GM18499 (cell line): ENCODE data around the gene ITGA8.
A peak's percentile ranks its signal among the peaks of the same experiment; 100 is the strongest.
"Not testable (repeated sequence)": the region's sequence is repeated elsewhere in the genome, so short reads cannot be mapped to it uniquely, and the experiment has no call there.

Source experiments
- ATAC-seq: cut with Tn5 transposase; IDR thresholded peaks from one replicate; pipeline ENCODE4 v1.9.1; 2021; ENCODE audit warnings: moderate number of reproducible peaks; ENCODE audit not compliant: insufficient read depth, unreplicated experiment

Gene ITGA8

DNA sequence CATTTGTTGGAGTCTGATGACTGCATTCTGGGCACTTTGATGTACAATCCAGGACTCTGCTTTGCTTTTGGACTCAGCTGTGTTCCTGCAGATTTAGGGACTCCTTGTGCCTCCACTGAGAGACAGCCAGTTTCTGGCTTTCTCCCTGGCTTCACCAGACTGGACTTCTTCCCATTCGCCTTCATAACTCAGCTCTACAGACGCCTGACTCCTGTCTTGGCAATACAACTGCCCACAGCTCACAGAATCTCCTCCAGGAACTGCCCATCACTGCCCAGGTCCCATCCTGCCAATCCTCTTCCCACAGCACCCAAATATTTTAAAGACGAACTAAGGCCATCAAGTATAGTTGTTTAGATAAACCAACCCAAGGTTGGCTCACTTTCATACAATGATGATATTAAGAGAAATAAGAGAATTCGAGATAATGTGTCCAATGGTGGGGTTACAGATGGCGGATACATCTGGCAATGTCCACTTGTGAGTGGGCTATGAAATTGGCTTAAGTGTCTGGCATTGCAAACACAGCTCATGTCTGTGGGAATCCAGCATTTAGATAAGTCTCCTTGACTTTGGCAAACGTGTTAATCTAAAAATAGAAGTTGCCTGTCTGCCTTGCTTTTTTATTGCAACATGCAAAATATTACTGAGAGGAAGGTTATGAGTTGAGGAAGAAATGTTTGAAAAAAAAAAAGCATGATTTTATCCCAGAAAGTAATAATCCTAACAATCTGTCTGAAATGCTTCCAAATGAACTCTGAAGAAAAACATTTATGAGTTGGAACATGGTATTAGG, 95.1 kb downstream of the ITGA8 start:
- no peak for ATAC-seq

DNA sequence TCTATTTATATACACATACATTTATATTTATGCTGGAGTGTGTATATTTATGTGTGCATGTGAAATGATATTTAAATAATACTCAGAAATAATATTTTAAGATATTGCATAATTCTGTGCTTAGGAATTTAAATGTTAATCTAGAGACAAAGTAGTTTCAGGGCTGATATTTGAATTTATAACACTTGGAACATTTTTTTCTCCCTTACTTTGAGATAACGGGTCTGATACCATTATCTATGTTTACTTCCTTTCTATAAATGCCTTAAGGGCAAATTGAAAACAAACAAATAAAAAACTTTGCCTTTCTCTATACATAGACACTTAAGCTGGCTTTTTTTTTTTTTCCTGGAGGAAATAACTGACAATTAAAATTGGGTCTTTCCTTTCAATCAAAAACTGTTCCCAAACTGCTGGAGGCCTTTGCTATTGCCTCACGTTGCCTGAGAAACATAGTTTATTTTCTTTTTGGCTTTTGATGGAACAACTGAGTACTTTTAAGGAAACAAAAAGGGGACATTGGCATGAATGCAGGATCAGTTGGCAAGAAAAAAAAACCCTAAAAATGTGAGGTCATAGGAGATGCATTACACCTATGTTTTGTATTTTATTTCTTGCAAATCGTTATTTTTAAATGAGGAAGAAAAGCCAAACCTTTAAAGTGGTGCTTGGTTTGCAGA, 98.7 kb downstream of the ITGA8 start:
- ATAC-seq = no peak

DNA sequence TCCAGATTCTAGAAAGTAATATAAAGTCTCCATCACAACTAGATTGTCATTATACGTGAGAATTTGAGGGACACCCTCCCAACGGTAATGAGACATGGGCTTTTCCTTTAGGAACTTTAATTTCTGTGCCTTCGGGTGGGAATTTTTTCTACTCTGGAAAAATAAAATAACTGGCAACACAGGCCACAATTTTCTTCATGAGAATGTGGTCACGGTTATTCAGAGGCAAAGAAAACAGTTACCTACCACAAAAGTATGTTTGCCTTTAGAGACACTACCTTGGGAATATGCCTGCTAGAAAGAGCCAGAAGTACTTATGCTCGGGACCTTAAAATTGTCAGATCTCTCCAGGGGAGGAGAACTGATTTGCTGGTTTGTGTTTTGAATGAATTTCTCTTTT, 99.4 kb downstream of the ITGA8 start:
- ATAC-seq = no peak

DNA sequence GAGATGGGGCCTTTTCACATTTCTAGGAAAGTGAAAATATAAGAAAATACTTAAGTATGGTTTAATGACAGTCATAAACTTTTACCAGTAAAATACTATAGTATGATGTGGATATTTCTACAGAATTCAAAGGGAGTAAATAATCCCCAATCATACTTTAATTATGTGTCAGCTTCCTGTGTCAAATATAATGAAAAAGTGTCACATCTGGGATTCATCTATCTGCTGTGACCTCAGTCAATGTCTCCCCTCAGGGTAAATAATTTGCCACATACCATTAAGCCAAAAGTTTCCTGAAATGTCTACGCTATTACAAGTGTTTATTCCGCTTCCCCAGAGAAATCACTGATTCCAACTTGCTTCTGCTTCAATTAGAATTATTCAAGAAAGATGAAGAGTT, 110.5 kb downstream of the ITGA8 start:
- ATAC-seq = no peak

DNA sequence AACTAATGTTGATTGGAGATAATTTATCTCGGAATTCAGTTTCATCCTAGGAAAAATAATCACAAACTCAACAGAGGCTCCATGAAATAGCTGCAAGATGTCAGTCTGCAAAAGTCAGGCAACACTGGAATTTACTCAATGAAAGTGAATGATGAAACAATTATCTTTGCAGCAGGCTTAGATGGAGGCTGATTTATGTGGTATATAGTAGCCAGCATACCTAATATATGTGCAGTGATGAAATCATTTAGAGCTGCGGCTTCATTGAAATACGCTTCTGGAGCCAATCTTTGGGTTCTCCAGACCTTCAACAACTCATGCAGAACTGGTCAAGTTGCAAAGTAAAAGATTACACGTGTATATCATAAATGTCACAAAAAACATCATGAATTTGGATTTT, 113.3 kb downstream of the ITGA8 start:
- ATAC-seq = no peak

DNA sequence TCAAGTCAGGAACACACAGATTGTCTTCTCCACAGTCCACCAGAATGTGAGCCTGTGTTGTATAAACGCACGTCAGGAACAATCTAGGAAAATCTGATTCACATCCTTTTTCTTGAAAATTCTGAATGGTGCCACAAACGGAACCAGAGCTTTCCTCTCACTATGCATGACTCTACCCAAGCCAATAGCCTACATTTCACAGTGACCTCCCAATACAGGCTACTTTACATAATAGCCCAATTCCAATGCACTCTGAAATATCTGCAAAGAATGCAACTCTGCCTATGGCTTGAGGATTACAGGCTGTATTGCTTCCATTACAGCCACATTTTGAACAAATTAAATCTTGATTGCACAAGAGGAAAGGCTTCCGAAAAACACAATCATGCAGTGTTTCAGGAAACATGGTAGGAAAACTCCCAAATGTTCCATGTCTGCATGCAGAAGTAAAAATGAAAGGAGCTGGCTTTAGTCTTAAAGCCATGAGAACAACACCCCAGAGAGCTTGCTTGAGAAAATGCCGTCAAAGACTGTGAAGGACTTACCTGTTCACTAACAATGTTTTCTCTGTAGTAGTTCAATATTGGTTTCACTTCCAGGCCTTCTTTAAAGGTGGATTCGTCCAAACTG, 113.9 kb downstream of the ITGA8 start:
- ATAC-seq = no peak

DNA sequence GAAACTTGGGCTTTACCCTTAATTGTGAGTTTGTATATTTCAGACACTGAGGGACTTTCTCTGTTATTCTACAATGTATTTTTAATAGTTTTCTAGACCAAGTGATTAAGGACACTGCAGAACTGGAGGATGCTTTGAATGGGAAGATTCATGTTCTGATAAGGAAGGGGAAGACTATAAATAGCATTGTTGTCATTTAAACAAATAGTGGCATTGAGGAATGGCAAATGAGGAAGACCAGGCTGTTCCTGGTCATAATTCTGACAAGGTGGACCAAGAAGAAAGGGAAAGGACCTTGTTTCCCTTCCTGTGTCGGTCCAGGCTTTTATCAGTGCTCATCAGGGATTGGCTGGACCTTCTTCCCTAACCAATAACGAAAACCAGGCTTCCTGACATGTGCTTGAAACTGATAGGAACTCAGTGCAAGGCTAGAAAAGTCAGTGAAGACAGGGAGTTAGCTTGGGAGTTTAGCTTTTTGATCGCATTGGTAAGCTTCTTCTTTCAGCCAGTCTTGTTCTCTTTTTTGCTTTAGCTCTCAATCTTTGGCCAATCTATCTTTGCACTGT, 116.2 kb downstream of the ITGA8 start:
- ATAC-seq = no peak

DNA sequence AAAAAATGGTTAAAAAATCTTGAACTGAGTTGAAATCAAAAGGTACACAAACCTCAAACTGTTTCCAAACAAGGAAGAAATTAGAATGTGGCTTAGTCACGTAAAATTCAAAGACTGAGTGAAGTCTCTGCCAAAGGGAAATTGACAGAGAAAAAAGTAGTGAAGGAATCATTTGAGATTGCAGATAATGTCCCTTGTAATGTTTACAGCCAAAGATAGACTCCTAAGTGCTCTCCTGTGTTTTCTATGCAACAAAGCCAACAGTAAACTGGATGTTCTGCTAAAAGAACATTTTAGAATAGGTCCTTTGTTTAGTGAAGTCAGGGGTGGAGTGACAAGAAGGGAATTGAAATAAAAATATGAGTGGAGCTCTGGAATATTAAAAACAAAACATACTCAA, 117.9 kb downstream of the ITGA8 start:
- no peak for ATAC-seq

DNA sequence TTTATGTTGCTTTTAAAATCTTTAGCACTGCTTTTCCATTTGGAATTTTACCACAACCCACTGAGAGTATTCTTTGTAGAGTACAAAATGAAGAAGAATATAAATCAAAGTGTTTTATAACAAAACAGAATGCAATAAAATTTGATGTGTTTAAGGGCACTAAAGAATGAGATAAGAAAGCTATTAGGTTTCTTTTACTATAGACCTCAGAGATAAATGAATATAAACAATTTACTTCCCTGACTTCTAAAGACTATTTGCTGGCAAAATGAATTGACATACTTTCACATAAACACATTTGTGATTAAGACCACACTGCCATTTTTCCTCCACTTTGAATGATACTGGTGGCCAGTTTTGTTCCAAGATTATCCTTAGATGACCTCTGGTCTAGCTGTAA, 124.5 kb downstream of the ITGA8 start:
- no peak for ATAC-seq

DNA sequence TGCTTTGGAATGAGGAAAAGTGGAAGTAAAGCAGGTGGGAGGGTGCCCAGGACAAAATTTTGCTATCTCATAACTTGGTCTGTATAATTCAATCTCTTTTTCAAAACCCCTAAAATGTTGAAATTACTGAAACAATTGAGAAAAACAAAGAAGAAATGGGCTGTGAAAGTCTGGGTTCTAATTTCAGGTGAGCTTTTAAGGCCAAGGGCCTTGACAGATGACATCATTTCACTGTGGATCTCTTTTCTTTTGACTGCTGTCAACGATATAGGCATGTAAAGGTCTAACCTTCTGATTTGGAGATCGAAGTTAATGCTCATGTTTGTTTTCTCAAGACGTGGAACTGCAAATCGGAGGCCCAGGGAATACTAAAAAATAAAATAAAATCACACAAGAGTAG, 127.8 kb downstream of the ITGA8 start:
- ATAC-seq = no peak

DNA sequence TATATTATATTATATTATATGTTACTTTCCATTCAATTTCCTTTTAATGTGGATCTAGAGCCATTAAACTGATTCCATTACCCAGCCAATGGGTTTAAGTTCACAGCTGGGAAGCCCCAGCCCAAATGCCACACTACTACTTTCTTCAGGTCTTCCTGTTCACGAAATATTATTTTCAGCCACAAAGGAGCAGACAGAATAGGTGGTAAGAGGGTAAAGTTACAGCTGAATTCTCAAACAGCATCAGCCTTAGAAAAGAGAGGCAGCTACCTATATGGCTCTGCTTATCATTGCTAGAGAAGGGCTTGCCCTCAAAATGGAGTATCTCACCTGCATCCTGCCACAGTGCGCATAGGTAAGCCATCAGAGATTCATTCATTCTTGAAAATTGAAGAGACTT, 128.3 kb downstream of the ITGA8 start:
- ATAC-seq = no peak

DNA sequence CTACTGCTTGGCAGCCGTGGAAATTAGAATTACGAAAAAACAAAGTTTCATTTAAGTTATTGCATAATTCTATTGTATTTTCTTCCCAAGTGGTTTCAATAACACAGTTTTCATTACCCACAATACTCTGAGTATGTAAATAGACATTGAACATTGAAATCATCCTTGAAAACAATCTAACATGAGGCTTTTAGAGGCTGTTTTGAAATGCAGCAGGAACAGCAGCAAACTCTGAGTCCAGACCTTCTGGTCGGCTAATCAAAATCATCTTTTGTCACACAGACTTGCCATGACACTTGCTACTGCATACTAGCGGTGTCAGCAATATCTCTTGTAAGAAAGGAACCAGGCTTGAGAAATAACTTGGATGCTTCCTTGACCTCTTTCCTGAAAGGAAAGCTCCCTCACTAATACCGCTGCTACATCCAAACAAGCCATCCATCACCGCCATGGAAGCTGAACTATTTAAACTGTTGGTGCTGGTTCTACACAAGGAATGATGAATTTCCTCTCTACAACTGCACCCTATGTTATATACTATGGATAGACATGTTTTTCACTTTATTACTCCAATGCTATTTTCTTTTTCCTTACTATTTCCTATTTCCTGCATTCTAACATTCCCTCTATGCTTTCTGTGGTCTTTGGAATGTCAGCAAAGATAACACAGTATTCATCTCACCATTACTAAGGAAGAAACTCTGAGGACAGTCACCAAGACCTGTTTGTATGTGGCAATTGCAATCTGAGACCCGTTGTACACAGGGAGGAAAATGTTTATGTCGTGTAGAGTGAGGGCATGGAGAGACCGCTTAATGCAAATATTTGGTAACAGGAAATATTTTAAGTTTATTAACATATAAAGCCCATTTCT, 130.8 kb downstream of the ITGA8 start:
- no peak for ATAC-seq

DNA sequence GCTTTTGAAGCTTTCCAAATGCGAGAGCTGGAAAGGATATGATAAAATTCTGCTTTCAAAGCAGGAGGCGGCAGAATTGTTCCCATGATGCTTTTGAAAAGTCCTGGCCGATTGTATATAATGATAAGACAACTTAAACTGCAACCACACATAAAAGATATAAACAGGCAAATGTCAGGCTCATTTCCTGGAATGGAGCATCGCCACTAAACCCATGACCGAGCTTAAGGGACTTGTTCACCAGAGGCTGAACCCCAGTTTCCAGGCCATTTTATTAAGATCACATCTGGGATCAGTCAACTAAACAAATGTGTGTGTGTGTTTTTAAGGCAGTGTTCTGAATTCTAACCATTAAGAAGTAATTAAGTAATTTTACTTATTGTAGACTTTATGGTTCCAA, 131.6 kb downstream of the ITGA8 start:
- ATAC-seq = no peak

DNA sequence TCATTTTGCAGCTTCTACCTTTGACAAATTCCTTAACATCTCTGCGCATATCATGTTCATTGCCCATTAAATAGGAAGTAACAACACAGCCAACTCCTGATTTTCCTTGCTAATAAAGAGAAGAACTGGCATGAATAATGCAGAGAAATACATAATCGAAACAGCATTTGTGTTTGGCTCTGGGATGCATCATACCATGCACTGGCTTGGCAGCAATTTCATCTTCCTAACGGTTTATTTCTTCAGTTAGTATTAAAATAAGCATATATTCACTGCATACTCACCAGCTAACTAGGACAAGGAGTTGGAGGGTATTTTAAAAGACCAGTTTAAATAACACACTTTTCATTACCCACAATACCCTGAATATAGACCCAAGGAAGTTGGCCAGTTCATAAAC, 132.5 kb downstream of the ITGA8 start:
- no peak for ATAC-seq

DNA sequence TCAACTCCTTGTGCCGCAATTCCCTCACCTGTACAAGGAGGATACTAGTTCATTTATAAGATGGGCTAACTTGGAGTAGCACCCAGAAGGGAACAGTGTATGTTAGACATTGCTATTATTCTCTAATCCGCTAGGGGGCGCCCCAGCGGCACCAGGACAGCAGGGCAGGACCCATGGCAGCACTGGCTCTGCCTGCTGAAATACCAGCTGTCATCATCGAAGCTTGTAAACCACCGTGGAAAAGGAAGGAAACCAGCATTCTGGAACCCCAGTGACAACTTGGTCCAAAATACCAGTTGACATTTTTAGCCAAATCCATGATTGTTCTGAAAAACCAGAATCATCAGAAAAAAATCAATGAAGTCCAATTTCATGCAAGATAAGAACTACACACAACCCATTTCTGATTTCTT, 134.4 kb downstream of the ITGA8 start:
- peak; percentile 94 for ATAC-seq

DNA sequence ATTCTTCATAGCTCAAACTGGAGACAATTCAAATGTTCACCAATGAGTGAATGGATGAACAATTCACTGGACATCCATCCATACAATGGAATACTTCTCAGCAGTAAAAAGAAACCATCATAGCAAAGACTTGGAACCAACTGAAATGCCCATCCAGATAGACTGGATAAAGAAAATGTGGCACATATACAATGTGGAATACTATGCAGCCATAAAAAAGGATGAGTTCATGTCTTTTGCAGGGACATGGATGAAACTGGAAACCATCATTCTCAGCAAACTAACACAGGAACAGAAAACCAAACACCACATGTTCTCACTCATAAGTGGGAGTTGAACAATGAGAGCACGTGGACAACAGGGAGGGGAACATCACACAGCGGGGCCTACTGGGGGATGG, 136.8 kb downstream of the ITGA8 start:
- ATAC-seq = not testable (repeated sequence)

DNA sequence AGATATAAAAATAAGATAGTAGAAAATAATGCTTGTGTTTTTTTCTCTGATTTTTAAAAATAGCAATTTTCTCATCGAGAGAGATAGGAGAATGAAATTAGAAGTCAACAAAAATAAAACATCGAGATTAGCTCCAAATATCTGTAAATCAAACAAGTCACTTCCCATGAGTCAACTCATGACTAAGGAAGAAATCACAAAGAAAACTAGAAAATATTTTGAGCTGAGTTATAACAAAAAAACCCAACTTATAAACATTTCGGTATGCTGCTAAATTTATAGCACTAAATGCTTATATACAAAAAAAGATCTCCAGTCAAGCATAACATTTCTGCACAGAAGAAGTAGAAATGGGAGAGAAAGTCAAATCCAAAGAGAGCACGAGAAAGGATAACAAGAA, 140.1 kb downstream of the ITGA8 start:
- no peak for ATAC-seq

DNA sequence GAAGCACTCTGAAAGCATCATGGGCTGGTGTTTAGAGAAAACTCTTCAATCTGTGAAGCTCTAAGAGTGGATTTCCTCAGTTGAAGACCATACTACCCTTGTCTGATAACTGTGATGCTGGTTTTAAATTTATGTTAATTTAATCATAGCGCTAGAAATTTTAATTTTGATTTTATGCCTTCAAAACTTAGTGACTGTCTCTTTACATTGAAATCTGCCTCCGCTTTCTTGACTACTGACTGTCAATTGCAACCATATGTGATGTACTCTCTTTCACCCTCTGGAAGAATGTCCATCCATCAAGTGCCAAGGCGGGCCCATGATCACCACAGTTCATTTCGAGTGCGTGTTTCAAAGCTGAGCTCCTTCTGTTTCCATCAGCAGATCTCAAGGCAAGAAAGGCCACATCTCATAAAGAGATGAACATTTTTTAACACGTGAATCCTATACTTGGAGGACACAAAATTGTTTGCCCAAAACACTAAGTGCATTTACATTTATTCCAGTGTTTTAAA, 147.1 kb downstream of the ITGA8 start:
- no peak for ATAC-seq

DNA sequence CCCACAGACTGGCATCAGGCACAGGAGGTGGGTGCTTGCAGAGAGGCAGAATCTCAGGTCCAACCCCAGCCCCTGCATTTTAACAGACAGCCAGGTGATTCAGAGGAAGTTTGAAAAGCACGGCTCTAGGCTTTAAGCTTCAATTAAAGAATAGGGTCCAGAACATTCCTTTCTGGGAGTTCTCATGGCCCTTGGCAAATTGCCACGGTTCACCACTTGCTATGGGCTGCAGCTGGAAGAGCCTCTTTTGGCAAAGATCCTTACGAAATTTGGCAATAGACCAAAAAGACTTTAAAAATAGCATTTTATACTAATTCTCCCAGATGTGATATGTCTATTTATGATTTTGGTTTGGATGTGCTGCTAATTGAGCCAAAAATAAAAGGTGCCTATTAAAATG, 148.1 kb downstream of the ITGA8 start:
- ATAC-seq = no peak

DNA sequence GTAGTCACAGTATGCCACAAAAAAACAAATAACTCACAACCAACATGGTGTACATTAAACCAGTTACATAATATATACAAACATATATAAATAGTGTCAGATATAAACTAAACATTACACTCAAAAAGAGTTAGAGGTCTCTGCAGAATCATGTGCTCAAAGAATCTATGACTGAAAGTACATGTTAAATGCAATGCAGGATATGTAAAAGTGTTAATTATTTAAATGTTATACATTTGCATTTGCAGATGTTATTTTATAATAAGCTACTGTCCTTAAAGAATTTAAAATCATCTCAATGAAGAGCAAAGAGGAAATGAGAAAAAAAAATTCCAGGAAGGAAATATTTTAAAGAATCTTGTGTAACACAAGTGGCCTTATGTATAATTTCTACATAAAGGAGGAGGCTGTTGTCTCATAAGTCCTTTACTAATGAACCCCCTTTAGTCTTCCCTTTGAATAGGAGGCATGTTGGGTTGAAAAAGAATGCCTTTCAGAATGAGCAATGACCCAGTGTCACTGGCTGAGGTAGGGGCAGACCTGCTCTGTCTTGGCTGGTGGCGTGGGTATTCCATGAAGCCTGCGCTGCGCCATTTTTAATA, 148.9 kb downstream of the ITGA8 start:
- no peak for ATAC-seq
